HG02798 (cell line): ENCODE results near the gene CA12.
"Not testable (repeated sequence)": the region's sequence is repeated elsewhere in the genome, so short reads cannot be mapped to it uniquely, and the experiment has no call there.

Experiments used
- ATAC-seq: cut with Tn5 transposase; IDR thresholded peaks from one replicate; pipeline ENCODE4 v1.9.1; 2021; ENCODE audit warnings: mild to moderate bottlenecking; ENCODE audit not compliant: unreplicated experiment, poor library complexity

CA12 gene

GRCh38 chr15:63340353-63340752 is 41.3 kb downstream of the CA12 start:
- no peak for ATAC-seq

- no peak for ATAC-seq
Observed at GRCh38 chr15:63339836-63340235, 41.8 kb downstream of the CA12 start.

- no peak for ATAC-seq
Observed at GRCh38 chr15:63339006-63339766, 42.5 kb downstream of the CA12 start.

GRCh38 chr15:63338170-63338569 is 43.5 kb downstream of the CA12 start:
- ATAC-seq = no peak

- no peak for ATAC-seq
Observed at GRCh38 chr15:63337046-63337445, 44.6 kb downstream of the CA12 start.

GRCh38 chr15:63335543-63336240 is 46.0 kb downstream of the CA12 start:
- ATAC-seq = no peak

GRCh38 chr15:63334821-63335220 is 46.8 kb downstream of the CA12 start:
- no peak for ATAC-seq

- ATAC-seq = no peak
Observed at GRCh38 chr15:63332367-63333124, 49.1 kb downstream of the CA12 start.

- no peak for ATAC-seq
Observed at GRCh38 chr15:63331456-63331855, 50.2 kb downstream of the CA12 start.

GRCh38 chr15:63330926-63331325 is 50.7 kb downstream of the CA12 start:
- no peak for ATAC-seq

- ATAC-seq = no peak
Observed at GRCh38 chr15:63329567-63330350, 51.9 kb downstream of the CA12 start.

GRCh38 chr15:63327648-63328421 is 53.8 kb downstream of the CA12 start:
- ATAC-seq = no peak

- ATAC-seq = no peak
Observed at GRCh38 chr15:63324770-63325169, 56.9 kb downstream of the CA12 start.

- no peak for ATAC-seq
Observed at GRCh38 chr15:63323798-63324563, 57.7 kb downstream of the CA12 start.

- ATAC-seq = no peak
Observed at GRCh38 chr15:63322541-63322940, 59.1 kb downstream of the CA12 start.

- ATAC-seq = no peak
Observed at GRCh38 chr15:63321462-63321861, 60.2 kb downstream of the CA12 start.

GRCh38 chr15:63320981-63321380 is 60.7 kb downstream of the CA12 start:
- not testable (repeated sequence) for ATAC-seq

GRCh38 chr15:63320446-63320845 is 61.2 kb downstream of the CA12 start:
- ATAC-seq = not testable (repeated sequence)

- ATAC-seq = no peak
Observed at GRCh38 chr15:63319065-63319464, 62.6 kb downstream of the CA12 start.
